ENCODE measurements around the gene RAB15. TPM values are rescaled to one million over a fixed set of nuclear protein-coding genes. Genes with fewer than 3 reads are reported as not detected.
A peak's percentile ranks its signal among the peaks of the same experiment; 100 is the strongest.

The RAB15 gene
- total and polyA plus RNA-seq, 12 donors, result 0.95 to 8.9 (median 3.7) TPM

DNA sequence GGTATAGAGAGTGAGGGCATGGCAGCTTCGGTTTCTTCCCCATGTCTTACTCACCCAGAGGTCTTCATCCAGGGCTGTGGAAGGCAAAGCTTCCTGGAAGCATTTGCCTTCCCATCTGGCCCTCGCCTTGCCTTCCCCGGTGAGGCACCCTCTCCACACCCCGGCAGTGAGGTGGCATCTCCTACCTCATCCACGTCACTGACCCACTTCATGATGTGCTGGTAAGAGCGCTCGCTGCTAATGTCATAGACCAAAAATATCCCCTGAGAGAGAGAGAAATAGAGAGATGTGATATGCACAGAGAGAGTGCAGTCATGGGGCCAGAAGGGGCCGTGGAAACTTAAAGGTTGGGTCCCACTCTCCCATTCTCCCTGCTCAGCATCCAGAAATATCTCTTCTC is 21.2 kb downstream of the RAB15 start:
- peaks cover 0 to 6% of the 10 kb centered on the region in 2 donors for H3K36me3 ChIP-seq (replicated peaks in 1 of 2)
- DNase-seq, result no peak
- intact Hi-C loops (cut with DNase I), result no loop called here

DNA sequence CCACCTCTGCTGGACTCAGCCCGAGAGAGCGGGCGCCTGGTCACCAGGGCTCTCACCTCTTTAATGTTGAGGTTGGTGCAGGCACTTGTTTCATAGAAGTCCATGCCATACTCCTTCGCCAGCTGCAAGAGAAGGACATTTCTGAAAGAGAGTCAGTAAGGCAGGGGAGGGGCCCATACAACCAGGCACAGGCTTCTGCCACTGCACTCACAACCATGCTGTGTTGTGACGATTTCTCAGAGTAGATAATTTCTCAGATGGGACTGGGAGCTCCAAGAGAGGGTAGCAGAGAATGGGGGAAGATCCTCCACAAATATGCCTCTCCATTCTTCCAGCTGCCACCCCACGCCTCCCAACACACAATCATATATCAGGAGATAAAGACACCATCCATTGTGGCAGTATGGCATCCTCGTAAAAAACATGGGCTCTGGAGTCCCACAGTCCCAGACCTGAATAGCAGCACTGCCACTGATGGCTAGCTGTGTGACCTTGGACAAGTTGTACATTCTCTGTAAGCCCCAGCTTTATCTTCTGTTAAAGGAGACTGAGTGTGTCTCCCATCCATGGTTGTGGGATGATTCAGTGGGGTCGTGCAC is 23.4 kb downstream of the RAB15 start:
- H3K27me3 ChIP-seq, result no peaks in the 10 kb centered on the region
- no peak overlapping the region for H3K27ac ChIP-seq
- WGBS, 4 donors, result 81 to 94% (median 89%) methylated on average over 5 to 8 of the region's 8 CpGs
- no peaks in the 10 kb centered on the region for H3K9me3 ChIP-seq (replicated peaks in 1 of 3)
- TF ChIP-seq, protein P1, sequence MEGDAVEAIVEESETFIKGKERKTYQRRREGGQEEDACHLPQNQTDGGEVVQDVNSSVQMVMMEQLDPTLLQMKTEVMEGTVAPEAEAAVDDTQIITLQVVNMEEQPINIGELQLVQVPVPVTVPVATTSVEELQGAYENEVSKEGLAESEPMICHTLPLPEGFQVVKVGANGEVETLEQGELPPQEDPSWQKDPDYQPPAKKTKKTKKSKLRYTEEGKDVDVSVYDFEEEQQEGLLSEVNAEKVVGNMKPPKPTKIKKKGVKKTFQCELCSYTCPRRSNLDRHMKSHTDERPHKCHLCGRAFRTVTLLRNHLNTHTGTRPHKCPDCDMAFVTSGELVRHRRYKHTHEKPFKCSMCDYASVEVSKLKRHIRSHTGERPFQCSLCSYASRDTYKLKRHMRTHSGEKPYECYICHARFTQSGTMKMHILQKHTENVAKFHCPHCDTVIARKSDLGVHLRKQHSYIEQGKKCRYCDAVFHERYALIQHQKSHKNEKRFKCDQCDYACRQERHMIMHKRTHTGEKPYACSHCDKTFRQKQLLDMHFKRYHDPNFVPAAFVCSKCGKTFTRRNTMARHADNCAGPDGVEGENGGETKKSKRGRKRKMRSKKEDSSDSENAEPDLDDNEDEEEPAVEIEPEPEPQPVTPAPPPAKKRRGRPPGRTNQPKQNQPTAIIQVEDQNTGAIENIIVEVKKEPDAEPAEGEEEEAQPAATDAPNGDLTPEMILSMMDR (IDR thresholded peaks at IDR 0.05), result no peak
- TF ChIP-seq POLR2A (IDR thresholded peaks at IDR 0.05), result no peak
- no peak overlapping the region for H3K4me3 ChIP-seq
- peaks cover 0 to 6% of the 10 kb centered on the region in 2 donors for H3K36me3 ChIP-seq (replicated peaks in 1 of 2)
- peak in 1 of 7 donors; percentile 49 for DNase-seq
- intact Hi-C loops (cut with DNase I), result no loop called here
- H3K4me1 ChIP-seq (replicated peaks in 1 of 2), result no peaks in the 10 kb centered on the region

More for the DNA sequence above, 21.2 kb downstream of the RAB15 start:
- H3K9me3 ChIP-seq (replicated peaks in 1 of 3), result no peaks in the 10 kb centered on the region
- no peaks in the 10 kb centered on the region for H3K27me3 ChIP-seq
- H3K27ac ChIP-seq, result peak overlapping the region in 1 of 5 donors; percentile 47
- no peak for TF ChIP-seq POLR2A (IDR thresholded peaks at IDR 0.05)
- TF ChIP-seq, protein P1 (IDR thresholded peaks at IDR 0.05), result no peak
- H3K4me3 ChIP-seq, result no peak overlapping the region
- 94 to 100% (median 97%) methylated on average over 8 of the region's 8 CpGs for WGBS, 4 donors
- no peaks in the 10 kb centered on the region for H3K4me1 ChIP-seq (replicated peaks in 1 of 2)

DNA sequence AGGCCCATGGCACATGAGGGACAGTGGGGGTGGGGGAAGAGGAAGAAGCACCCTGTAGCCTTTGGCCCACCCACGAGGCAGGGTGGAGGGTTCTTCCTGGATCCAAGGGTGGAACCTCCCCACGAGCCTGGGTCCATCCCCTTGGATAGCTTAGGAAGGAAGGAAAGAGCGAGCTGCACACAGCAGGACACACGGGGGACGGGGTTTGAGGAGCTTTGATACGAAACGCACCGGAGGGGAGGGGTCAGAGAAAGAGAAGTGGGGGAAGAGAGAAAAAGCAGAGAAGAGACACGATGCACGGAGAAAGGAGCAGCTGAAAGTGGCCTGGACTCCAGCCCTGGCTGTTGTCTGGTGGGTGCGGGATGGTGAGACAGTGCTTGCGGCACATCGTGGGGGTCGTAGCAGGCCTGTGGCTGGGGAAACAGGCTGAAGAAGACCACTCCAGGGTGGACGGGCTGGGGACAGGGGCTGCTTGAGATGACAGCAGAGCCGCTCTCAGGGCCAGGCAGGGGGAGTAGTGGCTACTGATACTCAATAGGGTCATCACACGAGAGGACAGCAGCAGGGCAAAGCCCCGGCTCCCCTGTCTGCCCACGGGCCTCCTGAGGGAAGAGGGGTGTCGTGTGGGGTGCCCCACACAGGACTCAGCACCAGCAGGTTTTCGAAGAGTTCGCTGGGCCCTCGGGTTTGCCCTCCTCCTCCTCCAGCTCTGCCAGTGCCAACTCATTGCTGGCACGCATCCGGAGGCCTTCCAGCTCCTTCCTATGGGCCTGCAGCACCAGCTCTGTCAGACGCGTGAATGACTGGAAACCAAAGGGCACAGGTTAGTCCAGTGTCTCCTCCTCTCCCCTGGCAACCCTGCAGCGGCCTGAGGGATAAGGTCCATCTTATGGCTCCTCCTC is 24.2 kb downstream of the RAB15 start:
- no peaks in the 10 kb centered on the region for H3K4me1 ChIP-seq (replicated peaks in 1 of 2)
- no peaks in the 10 kb centered on the region for H3K27me3 ChIP-seq
- intact Hi-C loops (cut with DNase I), result no loop called here
- no peaks in the 10 kb centered on the region for H3K9me3 ChIP-seq (replicated peaks in 1 of 3)
- 86 to 91% (median 89%) methylated on average over 16 to 28 of the region's 28 CpGs for whole genome bisulfite sequencing, 4 donors
- no peak for TF ChIP-seq POLR2A (IDR thresholded peaks at IDR 0.05)
- TF ChIP-seq, protein P1 (IDR thresholded peaks at IDR 0.05), result no peak
- no peak overlapping the region for H3K4me3 ChIP-seq
- peak in 2 of 7 donors; percentile 28 to 40 for DNase-seq
- peaks cover 0 to 6% of the 10 kb centered on the region in 2 donors for H3K36me3 ChIP-seq (replicated peaks in 1 of 2)
- no peak overlapping the region for H3K27ac ChIP-seq

DNA sequence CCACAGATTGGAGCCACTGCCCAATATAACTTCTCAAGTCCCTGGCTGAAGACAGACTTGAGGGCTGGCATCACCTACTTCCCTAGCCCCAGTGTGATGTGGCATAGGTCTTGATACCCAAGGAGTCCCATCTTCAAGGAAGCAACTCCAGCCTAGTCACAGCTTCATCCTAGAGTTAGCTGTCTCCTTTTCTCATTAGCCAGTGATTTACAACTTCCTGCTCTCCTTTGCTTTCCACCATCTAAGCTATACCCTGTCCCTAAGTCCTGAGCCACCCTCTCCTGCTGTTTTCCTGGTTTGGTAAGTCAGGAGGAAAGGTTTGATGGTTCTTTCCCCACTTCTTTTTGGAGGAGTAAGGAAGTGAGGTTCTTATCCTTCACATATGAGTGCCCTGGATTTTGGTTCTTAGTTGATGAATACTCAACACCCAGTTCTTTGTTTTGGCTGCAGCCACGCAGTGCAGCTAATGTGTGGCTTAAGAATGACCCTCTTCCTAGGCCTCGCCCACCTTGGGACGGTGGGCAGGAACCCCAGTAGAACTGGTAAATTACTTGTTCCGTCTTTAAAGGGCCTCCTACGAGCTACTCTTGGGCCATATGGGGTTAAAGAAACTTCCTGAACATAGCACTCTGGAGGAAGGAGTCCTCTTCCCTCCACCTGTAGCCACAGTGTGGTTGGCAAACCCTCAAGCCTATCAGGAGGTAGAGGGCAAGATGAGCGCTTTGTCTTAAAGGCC is 25.7 kb downstream of the RAB15 start:
- no peaks in the 10 kb centered on the region for H3K4me1 ChIP-seq (replicated peaks in 1 of 2)
- H3K9me3 ChIP-seq (replicated peaks in 1 of 3), result no peaks in the 10 kb centered on the region
- WGBS, 4 donors, result 83 to 96% (median 84%) methylated on average over 6 of the region's 6 CpGs
- intact Hi-C loops (cut with DNase I), result no loop called here
- TF ChIP-seq POLR2A (IDR thresholded peaks at IDR 0.05), result no peak
- TF ChIP-seq, protein P1 (IDR thresholded peaks at IDR 0.05), result no peak
- H3K36me3 ChIP-seq (replicated peaks in 1 of 2), result peaks cover 0 to 6% of the 10 kb centered on the region in 2 donors
- H3K27me3 ChIP-seq, result no peaks in the 10 kb centered on the region
- H3K4me3 ChIP-seq, result no peak overlapping the region
- DNase-seq, result peak in 1 of 7 donors; percentile 35
- no peak overlapping the region for H3K27ac ChIP-seq
